Hippocampal formation (tissue), 2 donors: ENCODE data around the gene USP6NL.
"Not testable (repeated sequence)": the region's sequence is repeated elsewhere in the genome, so short reads cannot be mapped to it uniquely, and the experiment has no call there.

Source experiments
- DNase-seq, 2 donors: peaks; one replicate each; lab custom pipeline; 2025; lab: John Stamatoyannopoulos, UW

The USP6NL gene

DNA sequence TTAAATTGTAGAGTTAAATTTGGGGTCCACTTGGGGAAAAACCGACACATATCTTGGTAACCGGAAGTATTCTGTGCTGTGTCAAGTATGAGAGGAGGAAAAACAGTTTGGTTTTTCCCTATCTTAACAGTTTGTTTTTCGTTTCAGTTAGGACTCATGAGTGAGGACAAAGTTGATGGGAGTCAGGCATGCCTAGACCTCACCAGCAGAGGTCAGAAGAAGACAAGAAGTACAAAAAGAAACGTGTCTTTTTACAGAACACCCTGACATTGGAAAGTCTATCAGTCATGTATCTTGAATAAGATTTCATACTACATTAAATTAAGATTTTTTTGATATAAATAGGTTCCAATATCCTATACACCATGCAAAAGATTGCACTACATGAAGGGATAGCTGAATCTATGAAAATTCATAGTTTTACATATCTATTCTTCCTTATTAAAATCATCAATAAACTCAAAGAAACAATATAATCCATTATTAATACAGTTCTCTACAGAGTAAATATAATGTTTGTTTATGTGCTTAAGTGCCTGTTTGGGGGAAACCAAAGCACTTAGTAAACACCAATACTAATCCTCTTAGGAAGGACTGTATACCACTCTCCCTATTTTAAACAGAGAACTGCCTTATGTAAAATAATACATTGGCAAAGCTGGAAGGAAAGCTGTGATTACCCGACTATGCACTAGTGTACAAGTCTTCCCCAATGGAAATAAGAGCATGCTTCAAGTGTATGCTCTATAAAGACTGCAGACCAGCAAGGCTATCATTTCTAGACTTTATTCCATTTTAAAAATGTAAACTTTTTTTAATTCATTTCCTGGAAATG, 95.6 kb downstream of the USP6NL start:
- DNase-seq: peak; percentile 14 to 82

DNA sequence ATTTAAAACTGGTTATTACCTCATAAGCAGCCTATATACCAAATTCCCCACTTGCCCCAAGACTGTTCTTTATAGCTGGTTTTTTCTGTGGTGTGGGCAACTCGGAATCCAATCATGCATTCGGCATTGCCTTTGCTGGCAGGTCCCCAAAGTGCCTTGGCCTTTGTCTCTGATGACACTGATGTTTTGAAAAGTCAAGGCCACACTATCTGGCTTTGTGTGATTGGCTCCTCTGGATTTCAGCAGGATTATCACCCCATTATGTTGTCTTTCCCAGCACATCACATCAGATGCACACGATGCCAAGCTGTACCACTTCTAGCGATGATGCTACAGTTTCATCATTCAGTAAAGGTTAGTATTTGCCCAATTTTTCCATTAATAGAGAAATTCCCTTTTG, 97.7 kb downstream of the USP6NL start:
- DNase-seq: no peak

DNA sequence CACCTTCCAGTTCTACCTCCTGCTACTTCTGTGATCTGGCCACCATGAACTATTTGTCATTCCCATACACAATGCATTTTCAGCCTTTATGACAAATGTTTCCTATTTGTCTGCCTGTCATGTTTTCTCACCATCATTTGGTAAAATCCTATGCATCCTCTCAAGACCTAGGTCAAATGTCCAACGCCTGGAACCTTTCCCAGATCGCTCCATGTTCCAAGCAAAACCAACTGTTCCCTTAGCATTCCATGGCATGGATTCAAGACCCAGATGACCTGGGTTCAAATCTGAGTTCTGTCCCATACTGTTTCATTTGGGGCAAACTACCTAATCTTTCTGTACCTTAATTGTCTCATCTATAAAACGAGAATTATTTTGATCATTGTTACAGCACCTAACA, 98.9 kb downstream of the USP6NL start:
- no peak for DNase-seq

DNA sequence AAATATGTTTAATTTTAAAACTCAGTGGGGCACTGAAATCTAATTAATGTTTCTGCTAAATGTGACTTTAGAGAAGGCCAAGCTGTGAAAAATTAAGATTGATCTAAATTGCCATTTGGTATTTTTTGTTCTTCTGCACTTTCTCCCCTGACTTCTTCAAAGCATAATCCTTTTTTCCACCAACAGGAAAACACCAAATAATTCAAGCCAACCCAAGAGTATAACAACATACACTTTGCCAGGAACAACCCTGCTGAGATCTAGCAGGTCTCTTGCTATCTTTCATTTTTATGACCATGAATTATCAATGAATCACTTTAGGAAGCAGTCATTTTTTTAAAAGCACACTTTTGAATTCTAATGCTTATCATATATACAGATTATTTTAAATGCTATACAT, 100.1 kb downstream of the USP6NL start:
- no peak for DNase-seq

DNA sequence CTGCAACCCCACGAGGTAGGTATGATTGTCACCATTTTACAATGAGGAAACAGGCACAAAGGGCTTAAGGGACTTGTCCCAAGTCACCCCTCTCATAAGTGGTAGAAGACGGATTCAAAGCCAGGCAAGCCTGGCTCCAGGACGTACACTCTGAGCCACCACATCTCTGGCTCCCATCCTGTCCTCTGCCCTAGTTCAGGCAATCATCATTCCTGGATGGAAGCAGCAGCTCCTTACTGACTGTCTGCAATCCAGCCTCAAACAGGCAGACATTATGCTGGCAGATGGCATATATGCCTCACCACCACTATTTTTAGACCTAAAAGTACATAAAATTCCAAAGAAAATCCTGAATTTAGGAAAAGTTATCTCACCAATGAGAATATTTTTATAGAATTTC, 100.7 kb downstream of the USP6NL start:
- no peak for DNase-seq

DNA sequence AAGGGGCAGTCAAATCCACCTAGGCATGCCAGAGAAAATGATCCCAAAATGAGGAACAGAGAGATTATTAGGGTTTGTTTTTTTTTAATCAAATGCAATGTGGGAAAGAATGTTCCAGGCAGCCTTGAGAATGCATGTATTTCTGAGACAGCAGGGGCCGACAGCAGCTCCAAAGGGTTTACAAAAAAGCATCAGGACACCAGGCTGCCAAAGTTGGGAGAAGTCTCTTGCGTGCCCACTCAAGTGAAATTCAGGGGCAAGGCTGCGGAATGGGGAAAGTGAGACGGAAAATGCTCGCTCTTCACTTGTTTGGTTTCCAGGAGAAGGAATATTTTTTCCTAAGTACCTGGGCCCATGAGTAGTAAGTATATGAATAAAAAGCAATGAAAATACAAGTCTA, 101.2 kb downstream of the USP6NL start:
- no peak for DNase-seq

DNA sequence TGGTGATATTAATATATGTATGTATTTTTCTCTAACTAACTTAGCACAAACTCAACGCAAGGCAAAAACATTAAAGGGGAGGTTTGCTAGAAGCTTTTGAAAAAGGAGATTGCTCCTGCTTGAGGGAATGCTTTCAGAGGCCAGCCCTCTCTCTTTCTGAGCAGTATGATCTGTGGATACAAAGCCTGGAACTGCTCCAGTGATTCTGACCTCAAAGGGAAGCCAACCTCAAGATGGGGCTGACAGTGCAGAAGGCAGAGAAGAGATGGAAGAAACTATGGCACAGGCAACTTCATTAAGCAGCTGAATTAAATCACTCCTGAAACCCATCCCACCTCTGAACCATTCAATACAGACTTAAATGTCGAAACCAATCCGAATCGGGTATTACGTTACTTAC, 102.4 kb downstream of the USP6NL start:
- DNase-seq: no peak

DNA sequence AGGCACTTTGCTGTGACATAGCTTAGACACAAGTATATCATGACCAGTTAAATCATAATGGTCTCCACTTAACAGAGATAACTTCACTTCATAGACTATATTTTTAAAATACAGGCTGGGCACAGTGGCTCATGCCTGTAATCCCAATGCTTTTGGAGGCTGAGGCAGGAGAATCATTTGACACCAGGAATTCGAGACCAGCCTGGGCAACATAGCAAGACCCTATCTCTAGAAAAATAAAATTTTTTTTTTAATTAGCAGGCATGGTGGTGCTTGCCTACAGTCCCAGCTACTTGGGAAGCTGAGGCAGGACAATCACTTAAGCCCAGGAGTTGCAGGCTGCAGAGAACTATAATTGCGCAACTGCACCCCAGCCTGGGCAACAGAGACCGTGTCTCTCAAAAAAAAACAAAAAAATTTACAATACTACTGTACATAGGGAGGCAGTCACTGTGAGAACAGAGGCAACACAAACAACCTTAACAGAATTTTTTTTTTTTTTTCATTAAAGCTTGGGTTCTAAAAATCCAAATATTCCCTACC, 105.1 kb downstream of the USP6NL start:
- DNase-seq: no peak

DNA sequence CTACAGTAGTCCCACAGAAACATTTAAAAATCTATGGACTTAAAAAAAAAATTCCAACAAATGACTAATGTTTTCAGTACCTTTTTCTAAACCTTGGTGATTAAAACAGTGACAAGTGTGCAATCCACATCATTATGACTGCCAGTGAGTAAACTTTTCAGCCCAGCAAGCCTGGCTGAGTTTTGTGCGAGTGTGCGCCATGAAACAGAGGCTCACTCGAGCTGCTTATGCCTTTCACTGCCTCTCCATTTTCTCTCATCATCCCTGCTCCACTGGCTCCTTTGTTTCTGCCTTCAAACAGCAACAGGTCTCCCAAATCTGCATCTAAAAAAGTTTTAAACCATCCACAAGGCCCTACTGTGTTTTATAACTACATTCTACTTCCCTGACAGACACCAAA, 105.8 kb downstream of the USP6NL start:
- peak in 1 of 2 donors; percentile 48 for DNase-seq

DNA sequence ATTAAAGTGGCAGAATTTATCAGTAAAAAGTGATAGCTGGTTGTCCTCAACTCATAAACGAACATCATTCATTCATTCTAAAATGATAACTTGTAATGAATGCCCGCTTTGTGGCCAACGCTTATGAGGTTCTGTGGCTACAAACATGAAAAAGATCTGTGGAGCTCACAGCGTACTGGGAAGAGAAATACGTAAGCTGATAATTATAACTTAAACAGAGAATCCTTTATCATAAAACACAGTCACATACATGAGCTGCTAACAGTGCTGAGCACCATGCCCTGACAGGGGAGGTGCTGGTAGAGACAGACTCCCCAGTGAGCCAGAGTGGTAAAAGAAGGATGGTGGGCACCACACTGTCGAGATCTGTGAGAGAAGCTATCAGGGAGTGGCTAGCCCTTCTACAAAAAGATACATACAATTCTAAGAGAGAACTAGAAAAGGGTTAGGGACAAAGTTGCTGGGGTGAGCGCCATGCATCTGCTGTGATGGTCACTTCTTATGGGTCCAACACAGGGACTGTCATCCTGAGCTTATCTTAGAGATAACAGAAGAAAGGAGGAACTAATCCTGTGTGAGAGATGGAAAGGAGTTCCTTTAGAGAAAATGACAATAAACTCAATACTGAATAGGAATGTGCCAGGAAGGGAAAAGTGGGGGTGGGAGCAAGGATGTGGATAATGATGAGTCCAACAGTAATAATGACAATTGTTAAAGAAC, 106.7 kb downstream of the USP6NL start:
- DNase-seq: no peak

DNA sequence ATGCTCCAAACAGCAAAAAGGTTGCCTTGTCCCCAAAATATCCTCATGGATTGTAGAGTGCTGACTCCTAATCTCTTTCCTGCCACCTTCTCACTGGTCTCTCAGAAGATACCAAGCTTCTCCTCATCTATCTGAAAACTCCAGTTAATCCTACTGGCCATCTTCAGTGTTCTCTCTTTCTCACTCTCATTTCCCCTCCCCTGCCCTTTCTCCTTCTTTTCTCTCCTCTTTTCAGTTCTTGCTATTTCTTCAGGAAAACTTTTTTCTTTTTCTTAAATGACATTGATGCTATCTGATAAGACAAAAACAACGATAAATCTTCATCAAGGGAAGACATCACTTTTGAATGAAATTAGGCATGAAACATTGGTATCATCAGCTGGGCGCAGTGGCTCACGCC, 109.8 kb downstream of the USP6NL start:
- DNase-seq: no peak

DNA sequence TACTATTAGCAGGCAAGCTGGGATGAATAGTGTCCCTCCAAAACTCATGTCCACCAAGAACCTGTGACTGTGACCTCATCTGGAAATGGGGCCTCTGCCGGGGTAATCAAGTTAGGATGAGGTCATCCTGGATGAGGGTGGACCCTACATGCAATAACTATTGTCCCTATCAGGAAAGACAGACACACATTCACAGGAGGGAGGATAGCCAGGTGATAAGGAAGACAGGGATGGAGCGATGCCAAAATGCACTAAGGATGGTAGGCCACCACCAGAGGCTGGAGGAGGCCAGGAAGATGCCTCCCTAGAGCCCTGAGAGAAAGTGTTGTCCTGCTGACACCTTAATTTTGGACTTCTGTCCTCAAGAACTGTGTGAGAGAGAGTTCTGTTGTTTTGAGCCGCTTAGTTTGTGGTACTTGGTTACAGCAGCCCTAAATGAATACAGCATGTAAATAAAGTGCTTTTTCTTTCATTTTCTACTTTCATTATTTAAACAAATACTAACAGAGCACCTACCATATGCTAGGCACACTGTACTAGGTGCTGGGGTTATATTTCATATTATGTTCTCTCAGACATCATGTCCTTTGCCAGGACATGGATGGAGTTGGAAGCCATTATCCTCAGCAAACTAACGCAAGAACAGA, 111.9 kb downstream of the USP6NL start:
- no peak for DNase-seq

DNA sequence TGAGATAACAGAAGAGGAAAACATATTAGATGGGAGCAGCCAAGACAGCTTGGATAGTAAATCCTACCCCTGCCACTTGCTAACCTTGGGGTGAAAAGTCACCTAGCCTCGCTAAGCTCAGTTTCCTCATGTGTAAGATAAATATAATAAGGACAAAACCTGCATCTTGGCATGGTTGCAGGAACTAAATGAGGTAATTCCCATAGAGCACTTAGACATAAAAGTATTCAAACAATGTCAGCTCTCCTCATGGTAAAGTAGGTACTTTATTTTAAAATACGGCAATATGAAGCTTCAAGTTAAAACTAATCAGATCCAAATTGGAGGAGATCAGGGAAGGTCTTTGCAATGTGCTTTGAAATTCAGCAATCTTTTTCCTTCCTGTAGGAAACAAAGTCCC, 113.1 kb downstream of the USP6NL start:
- DNase-seq: no peak

DNA sequence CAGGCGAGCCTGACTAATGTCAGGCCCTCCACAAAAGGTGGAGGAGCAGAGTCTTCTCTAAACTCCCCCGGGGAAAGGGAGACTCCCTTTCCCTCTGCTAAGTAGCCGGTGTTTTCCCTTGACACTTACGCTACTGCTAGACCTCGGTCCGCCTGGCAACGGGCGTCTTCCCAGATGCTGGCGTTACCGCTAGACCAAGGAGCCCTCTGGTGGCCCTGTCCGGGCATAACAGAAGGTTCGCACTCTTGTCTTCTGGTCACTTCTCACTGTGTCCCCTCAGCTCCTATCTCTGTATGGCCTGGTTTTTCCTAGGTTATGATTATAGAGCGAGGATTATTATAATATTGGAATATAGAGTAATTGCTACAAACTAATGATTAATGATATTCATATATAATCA, 116.5 kb downstream of the USP6NL start:
- DNase-seq: not testable (repeated sequence)

DNA sequence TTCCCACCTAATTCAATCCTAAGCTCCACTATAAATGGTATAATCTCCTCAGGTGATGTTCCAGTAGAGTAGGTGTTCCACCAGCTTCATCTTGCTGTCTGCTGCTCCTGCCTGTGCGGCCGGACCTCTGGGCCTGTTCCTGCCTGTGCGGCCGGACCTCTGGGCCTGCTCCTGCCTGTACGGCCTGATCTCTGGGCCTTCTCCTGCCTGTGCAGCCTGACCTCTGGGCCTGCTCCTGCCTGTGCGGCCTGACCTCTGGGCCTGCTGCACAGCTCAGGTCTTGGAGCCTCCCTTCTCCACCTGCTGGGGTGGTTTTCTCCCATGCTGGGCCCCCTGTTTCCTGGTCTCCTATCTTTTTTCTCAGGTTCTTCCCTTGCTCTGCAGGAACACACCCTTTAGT, 117.8 kb downstream of the USP6NL start:
- no peak for DNase-seq

DNA sequence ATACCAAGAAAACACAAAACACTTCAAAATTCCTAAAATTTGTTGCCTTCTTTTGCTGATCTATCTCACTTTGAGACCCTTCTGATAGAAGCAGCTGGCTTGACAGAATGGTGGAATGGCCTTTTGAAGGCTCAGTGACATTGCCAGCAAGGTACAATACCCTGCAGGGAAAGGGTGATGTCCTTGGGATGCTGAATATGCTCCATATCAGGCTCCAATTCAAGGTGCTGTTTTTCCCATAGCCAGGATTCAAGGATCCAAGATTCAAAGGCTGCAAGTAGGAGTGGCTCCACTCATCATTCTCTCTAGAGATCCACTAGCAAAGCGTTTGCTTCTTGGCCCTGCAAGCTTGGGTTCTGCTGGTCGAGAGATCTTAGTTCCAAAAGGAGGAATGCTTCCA, 120.4 kb downstream of the USP6NL start:
- no peak for DNase-seq

DNA sequence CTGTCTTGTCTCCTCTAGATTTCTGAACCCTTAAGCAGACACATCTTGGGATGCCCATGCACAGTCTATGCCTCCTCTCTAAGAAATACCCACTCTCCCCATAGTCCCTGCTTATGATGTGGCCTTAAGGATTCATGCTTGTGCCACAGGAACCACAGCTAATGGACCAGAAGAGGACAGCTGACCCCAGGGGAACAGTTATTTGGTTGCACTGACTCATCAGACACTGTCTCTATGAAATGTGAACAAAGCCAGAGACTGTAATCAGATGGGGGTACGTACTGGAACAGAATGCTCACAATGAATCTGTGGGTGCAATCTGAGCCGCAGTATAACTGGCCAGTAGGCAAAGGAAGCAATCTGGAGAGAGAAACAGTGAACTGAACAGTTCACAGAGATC, 121.9 kb downstream of the USP6NL start:
- no peak for DNase-seq

DNA sequence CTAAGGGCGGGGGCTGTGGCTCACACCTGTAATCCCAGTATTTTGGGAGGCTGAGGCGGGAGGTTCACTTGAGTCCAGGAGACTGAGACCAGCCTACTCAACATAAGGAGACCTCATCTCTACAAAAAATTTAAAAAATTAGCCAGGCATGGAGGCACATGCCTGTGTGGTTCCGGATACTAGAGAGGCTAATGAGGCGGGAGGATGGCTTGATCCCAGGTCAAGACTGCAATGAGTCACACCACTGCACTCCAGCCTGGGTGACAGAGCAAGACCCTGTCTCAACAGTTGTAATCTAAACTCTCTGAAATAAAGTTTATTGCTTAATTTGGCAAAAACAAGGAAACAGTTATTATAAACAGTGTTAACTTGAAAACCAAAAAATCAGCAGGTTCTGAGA, 123.3 kb downstream of the USP6NL start:
- no peak for DNase-seq

DNA sequence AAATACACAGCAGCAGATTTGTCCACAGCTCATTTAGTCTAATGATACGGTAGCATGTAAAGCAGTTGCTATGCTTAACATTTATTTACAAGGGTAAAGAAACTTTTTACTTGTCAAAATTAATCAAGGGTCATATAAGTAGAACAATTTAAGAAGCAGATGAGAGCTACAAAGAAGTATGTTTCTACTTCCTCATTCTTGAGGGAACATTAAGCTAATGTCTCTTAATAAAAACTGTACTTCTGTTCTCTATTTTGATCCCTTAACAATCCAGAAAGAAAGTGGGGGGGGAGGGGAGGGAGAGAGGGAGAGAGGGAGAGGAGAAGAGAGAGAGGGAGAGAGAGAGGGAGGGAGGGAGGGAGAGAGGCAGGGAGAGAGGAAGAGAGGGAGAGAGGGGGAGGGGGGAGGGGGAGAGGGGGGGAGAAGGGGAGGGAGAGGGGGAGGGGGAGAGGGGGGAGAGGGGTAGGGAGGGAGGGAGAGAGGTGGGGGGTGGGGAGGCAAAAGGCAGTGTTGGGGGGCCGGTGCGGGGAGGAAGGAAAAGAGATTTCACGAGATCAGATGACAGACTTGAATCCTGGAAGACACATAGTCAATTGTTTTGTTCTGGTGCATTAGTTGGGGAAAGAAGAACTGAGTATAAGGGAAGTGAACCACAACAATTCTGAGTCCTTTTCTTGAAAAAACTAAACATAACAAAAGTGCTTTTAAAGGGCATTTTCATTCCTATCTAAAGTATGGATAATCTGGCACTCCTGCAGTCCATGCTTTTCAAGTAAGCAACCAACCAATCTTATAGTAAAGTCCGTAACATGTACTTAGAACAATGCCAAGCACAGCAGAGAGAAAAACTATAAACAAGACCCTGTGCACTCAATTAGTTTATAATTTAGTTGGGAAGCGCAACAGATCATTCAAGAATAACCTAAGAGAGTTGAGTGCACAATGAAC, 128.0 kb downstream of the USP6NL start:
- no peak for DNase-seq

DNA sequence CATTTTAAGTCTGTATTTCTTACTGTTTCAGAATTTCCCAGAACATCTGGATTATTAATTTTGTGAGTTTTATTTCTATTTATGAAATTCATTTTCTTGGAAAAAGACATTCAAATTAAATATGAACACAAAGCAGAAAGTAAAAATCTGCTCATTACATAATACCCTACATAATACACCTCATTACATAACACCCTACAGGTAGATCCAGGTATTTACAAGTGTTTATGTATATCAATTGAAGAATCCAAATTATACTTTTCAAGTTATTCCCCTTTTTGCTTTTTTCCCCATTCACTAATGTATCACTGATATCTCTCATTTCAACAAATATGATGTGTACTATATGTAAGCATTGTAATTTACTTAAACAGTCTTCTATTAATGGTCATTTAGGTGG, 129.1 kb downstream of the USP6NL start:
- no peak for DNase-seq

DNA sequence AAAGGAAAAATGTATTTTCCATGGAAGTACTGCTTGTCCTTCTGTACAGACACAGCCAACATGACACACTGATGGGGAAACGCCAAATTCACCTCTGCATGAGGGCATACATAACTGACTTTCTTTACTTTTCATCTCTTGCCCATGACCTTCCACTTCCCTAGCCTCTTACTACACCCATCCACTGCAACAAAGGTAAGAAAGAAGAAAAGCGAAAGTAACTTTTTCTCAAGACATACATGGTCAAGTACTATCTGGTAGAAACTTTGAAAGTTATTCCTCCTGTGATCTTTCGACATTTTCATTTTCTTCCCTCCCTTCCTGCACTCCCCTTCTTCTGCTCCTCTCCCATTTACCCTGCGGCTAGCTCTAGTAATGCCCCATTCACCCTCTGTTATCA, 130.8 kb downstream of the USP6NL start:
- no peak for DNase-seq

DNA sequence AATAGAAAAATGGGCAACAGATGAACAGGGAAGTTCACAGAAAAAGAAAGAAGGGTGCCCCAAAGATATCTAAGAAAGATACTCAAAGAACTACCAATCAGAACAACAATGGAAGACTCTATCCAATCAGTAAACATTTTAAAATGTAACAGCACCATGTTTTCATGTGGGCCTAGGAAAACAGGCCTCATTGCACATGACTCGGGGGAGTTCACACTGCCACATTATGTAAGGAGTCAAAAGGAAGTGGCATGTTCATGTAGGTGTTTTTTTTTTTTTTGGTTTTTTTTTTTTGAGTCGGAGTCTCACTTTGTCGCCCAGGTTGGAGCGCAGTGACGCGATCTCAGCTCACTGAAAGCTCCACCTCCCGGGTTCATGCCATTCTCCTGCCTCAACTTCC, 132.2 kb downstream of the USP6NL start:
- no peak for DNase-seq
